Panc1 (cell line): ENCODE data around the gene HINFP. TPM values are rescaled to one million over a fixed set of nuclear protein-coding genes. Genes with fewer than 3 reads are reported as not detected.

Experiments used
- ATAC-seq: fragments of 200-7000 bp; cut with Tn5 transposase; 2 replicates; pipeline ENCODE4 v1.9.1; 2020; ENCODE audit warnings: mild to moderate bottlenecking, moderate library complexity
- BruUV-seq: library from RNA; stranded (reverse); fragments of 400-500 nt; replicated peaks from 2 replicates; lab custom pipeline; 2021; lab: Mats Ljungman, UMichigan
- CTCF ChIA-PET: fragments of 300-600 bp; sonication (Branson Sonifier 250); formaldehyde crosslinking; loops from one replicate; lab custom pipeline; 2022; ENCODE audit warnings: antibody characterized with exemption; lab: Charles Lee
- POLR2A ChIA-PET: fragments of 300-600 bp; sonication (Branson Sonifier 250); formaldehyde crosslinking; loops from one replicate; lab custom pipeline; 2022; ENCODE audit warnings: antibody characterized with exemption; lab: Charles Lee
- DNase-seq: peaks from one replicate; pipeline ENCODE4 v3.0.0-alpha.2; 2010; ENCODE audit warnings: low read depth, low spot score
- H3K27ac ChIP-seq: 2 replicates; pipeline ENCODE4 v1.5.1; 2011; ENCODE audit warnings: mild to moderate bottlenecking, low read length, inconsistent platforms
- H3K27me3 ChIP-seq: fragments of 200-500 bp; sonication (Bioruptor generic); 2 replicates; pipeline ENCODE4 v1.6.0; 2014; ENCODE audit warnings: low read length, inconsistent platforms; ENCODE audit not compliant: control insufficient read depth, insufficient read depth
- H3K36me3 ChIP-seq: fragments of 200-500 bp; sonication (Bioruptor generic); 2 replicates; pipeline ENCODE4 v1.5.1; 2014; ENCODE audit warnings: inconsistent platforms, mild to moderate bottlenecking, low read length, moderate library complexity; ENCODE audit not compliant: control insufficient read depth, insufficient read depth
- H3K4me1 ChIP-seq: 2 replicates; pipeline ENCODE4 v1.5.1; 2011; ENCODE audit warnings: inconsistent platforms, mild to moderate bottlenecking, low read length, moderate library complexity; ENCODE audit not compliant: control insufficient read depth, insufficient read depth
- H3K4me3 ChIP-seq, 2 experiments: 2 replicates each; pipeline ENCODE4 v1.5.1; 2011 to 2012; ENCODE audit warnings: low read depth in 2 of 2, low read length in 2 of 2, mild to moderate bottlenecking in 2 of 2, inconsistent platforms in 1 of 2, moderate library complexity in 1 of 2
- H3K9me3 ChIP-seq: fragments of 200-500 bp; sonication (Bioruptor generic); 2 replicates; pipeline ENCODE4 v1.5.1; 2014; ENCODE audit warnings: low read depth, mild to moderate bottlenecking, inconsistent platforms, low read length, moderate library complexity; ENCODE audit not compliant: control insufficient read depth, insufficient read depth
- CTCF ChIP-seq: fragments of 450-650 bp; IDR thresholded peaks from 2 replicates; pipeline ENCODE4 v1.5.1; 2017; ENCODE audit warnings: mild to moderate bottlenecking
- POLR2AphosphoS5 ChIP-seq: IDR thresholded peaks from 2 replicates; pipeline ENCODE4 v1.6.1; 2012; ENCODE audit warnings: mild to moderate bottlenecking, low read depth, low read length, moderate library complexity
- REST ChIP-seq, 2 experiments: IDR thresholded peaks; 2 replicates each; pipeline ENCODE4 v1.6.1; 2011 to 2012; ENCODE audit warnings: low read depth in 2 of 2, control low read depth in 1 of 2, low read length in 1 of 2, mild to moderate bottlenecking in 1 of 2, moderate library complexity in 1 of 2; ENCODE audit not compliant: insufficient read depth in 1 of 2
- SIN3A ChIP-seq: IDR thresholded peaks from 2 replicates; pipeline ENCODE4 v1.6.1; 2012; ENCODE audit warnings: low read depth, mild to moderate bottlenecking, low read length, moderate library complexity, borderline replicate concordance; ENCODE audit not compliant: insufficient read depth
- TCF7L2 ChIP-seq: IDR thresholded peaks from 2 replicates; pipeline ENCODE4 v1.6.1; 2011; ENCODE audit warnings: mild to moderate bottlenecking, low read depth, low read length, inconsistent platforms
- in situ Hi-C: cut with HindIII; loops from 2 replicates; pipeline ENCODE4 v1.10.0; 2016; ENCODE audit warnings: low sequenced_read_pairs, low pct_unique_long_range_greater_than_20kb
- intact Hi-C: fragments of 100-400 bp; cut with micrococcal nuclease; formaldehyde crosslinking; loops from one replicate; pipeline ENCODE4 v1.10.0; 2022; ENCODE audit not compliant: unreplicated experiment
- total RNA-seq: library from RNA; stranded (reverse); gene quantifications from one replicate; pipeline ENCODE4 v1.2.1, GENCODE V29; 2021; ENCODE audit not compliant: unreplicated experiment

HINFP gene
- total RNA-seq, 1 experiment from 2014 or later, result 52.7 TPM

GRCh38 chr11:119155733-119156492, 34.5 kb downstream of the HINFP start:
- Histone ChIP-seq H3K27ac (no peak overlapping the region), H3K9me3 (no peaks in the 10 kb centered on the region), H3K4me1 (no peaks in the 10 kb centered on the region), H3K4me3 (no peak overlapping the region), H3K27me3 (no peaks in the 10 kb centered on the region), H3K36me3 (no peaks in the 10 kb centered on the region)
- TF ChIP-seq POLR2AphosphoS5 (no peak), REST (IDR thresholded peaks at IDR 0.05; ENCODE audit: insufficient read depth in 1 of 2, low read depth in 2 of 2, low read length in 1 of 2) (no peak), TCF7L2 (no peak), CTCF (no peak)
- ChIA-PET POLR2A (interaction anchor here (0.5 kb wide), 1 partner anchor 162 kb away, joined by 3 read pairs; no protein-coding TSS in a partner anchor), CTCF (interaction anchor here (0.6 to 1.4 kb wide), 2 partner anchors 12 to 40 kb away, joined by 3 to 6 read pairs; no protein-coding TSS in a partner anchor)
- intact Hi-C loops (no loop called here), in situ Hi-C loops (no loop called here)
- ATAC-seq, result peak; percentile 69
- no peak for DNase-seq
- no TSS peak for BruUV-seq

GRCh38 chr11:119156496-119156895, 35.1 kb downstream of the HINFP start:
- intact Hi-C loops, result no loop called here
- ATAC-seq (no peak), DNase-seq (no peak)
- no peak for TF ChIP-seq SIN3A
- TF ChIP-seq TCF7L2, result no peak
- no peak for TF ChIP-seq CTCF
- Histone ChIP-seq H3K27me3 (no peaks in the 10 kb centered on the region), H3K27ac (no peak overlapping the region), H3K36me3 (no peaks in the 10 kb centered on the region), H3K9me3 (no peaks in the 10 kb centered on the region), H3K4me3 (no peak overlapping the region), H3K4me1 (no peaks in the 10 kb centered on the region)
- POLR2A ChIA-PET, result no interaction called here
- CTCF ChIA-PET, result interaction anchor here (1.4 kb wide), 1 partner anchor 40 kb away, joined by 3 read pairs; no protein-coding TSS in a partner anchor
- BruUV-seq, result no TSS peak
- in situ Hi-C loops, result no loop called here
